ENCODE data around the gene ZNF512. TPM values are rescaled to one million over a fixed set of nuclear protein-coding genes. Genes with fewer than 3 reads are reported as not detected.
"Not testable (repeated sequence)": the region's sequence is repeated elsewhere in the genome, so short reads cannot be mapped to it uniquely, and the experiment has no call there.

ZNF512 gene
- total RNA-seq, 1 donor from 2014 or later, result 52.5 TPM

GRCh38 chr2:27627963-27628766 is 45.3 kb downstream of the ZNF512 start:
- DNase-seq (ENCODE audit: extremely low spot score, unreplicated experiment), result no peak
- no peak overlapping the region for H3K4me3 Mint-ChIP-seq (ENCODE audit: unreplicated experiment)
- no peak overlapping the region for H3K27ac Mint-ChIP-seq (ENCODE audit: unreplicated experiment)

GRCh38 chr2:27628767-27629709 is 46.2 kb downstream of the ZNF512 start, which contains the start of the genes CCDC121 and GPN1:
TSS of gene CCDC121 (minus strand) at chr2:27629012. CDS start at chr2:27627799, 1,213 bp downstream.
TSS of gene GPN1 (plus strand) at chr2:27629050. CDS start at chr2:27629059, 9 bp downstream.
- H3K4me3 Mint-ChIP-seq (ENCODE audit: unreplicated experiment), result no peak within 1 kb of the TSS
- TF ChIP-seq CTCF (IDR thresholded peaks at IDR 0.05), result no peak
- DNase-seq (ENCODE audit: extremely low spot score, unreplicated experiment), result peak; percentile 94
- H3K27ac Mint-ChIP-seq (ENCODE audit: unreplicated experiment), result no peak within 1 kb of the TSS
- no peaks in the 10 kb centered on the region for H3K9me3 Mint-ChIP-seq (ENCODE audit: unreplicated experiment)
- H3K36me3 Mint-ChIP-seq (ENCODE audit: unreplicated experiment), result peaks cover 29% of the 10 kb centered on the region
- H3K4me1 Mint-ChIP-seq (ENCODE audit: unreplicated experiment), result peaks cover 26% of the 10 kb centered on the region
- H3K27me3 Mint-ChIP-seq (ENCODE audit: unreplicated experiment), result no peaks in the 10 kb centered on the region

More at GRCh38 chr2:27627963-27628766, 45.3 kb downstream of the ZNF512 start:
- H3K27me3 Mint-ChIP-seq (ENCODE audit: unreplicated experiment), result no peaks in the 10 kb centered on the region
- no peak for TF ChIP-seq CTCF (IDR thresholded peaks at IDR 0.05)
- no peaks in the 10 kb centered on the region for H3K9me3 Mint-ChIP-seq (ENCODE audit: unreplicated experiment)
- H3K4me1 Mint-ChIP-seq (ENCODE audit: unreplicated experiment), result peaks cover 26% of the 10 kb centered on the region
- peaks cover 28% of the 10 kb centered on the region for H3K36me3 Mint-ChIP-seq (ENCODE audit: unreplicated experiment)

- not testable (repeated sequence) for H3K27ac Mint-ChIP-seq (ENCODE audit: unreplicated experiment); H3K27me3 Mint-ChIP-seq (ENCODE audit: unreplicated experiment); DNase-seq (ENCODE audit: extremely low spot score, unreplicated experiment); H3K9me3 Mint-ChIP-seq (ENCODE audit: unreplicated experiment)
- H3K4me3 Mint-ChIP-seq (ENCODE audit: unreplicated experiment), result peak overlapping the region; percentile 33
- peaks cover 26% of the 10 kb centered on the region for H3K4me1 Mint-ChIP-seq (ENCODE audit: unreplicated experiment)
- peaks cover 29% of the 10 kb centered on the region for H3K36me3 Mint-ChIP-seq (ENCODE audit: unreplicated experiment)
Observed at GRCh38 chr2:27630257-27630656, 47.4 kb downstream of the ZNF512 start.

- no peaks in the 10 kb centered on the region for H3K27me3 Mint-ChIP-seq (ENCODE audit: unreplicated experiment)
- H3K9me3 Mint-ChIP-seq (ENCODE audit: unreplicated experiment), result no peaks in the 10 kb centered on the region
- H3K27ac Mint-ChIP-seq (ENCODE audit: unreplicated experiment), result no peak overlapping the region
- peaks cover 6% of the 10 kb centered on the region for H3K4me1 Mint-ChIP-seq (ENCODE audit: unreplicated experiment)
- TF ChIP-seq CTCF (IDR thresholded peaks at IDR 0.05), result no peak
- no peak overlapping the region for H3K4me3 Mint-ChIP-seq (ENCODE audit: unreplicated experiment)
- peaks cover 53% of the 10 kb centered on the region for H3K36me3 Mint-ChIP-seq (ENCODE audit: unreplicated experiment)
- DNase-seq (ENCODE audit: extremely low spot score, unreplicated experiment), result no peak
Observed at GRCh38 chr2:27634291-27634690, 51.4 kb downstream of the ZNF512 start.

GRCh38 chr2:27636766-27637165 is 53.9 kb downstream of the ZNF512 start:
- H3K4me3 Mint-ChIP-seq (ENCODE audit: unreplicated experiment), result no peak overlapping the region
- no peaks in the 10 kb centered on the region for H3K27me3 Mint-ChIP-seq (ENCODE audit: unreplicated experiment)
- peaks cover 52% of the 10 kb centered on the region for H3K36me3 Mint-ChIP-seq (ENCODE audit: unreplicated experiment)
- no peak for DNase-seq (ENCODE audit: extremely low spot score, unreplicated experiment)
- no peak for TF ChIP-seq CTCF (IDR thresholded peaks at IDR 0.05)
- H3K27ac Mint-ChIP-seq (ENCODE audit: unreplicated experiment), result no peak overlapping the region
- H3K9me3 Mint-ChIP-seq (ENCODE audit: unreplicated experiment), result no peaks in the 10 kb centered on the region
- no peaks in the 10 kb centered on the region for H3K4me1 Mint-ChIP-seq (ENCODE audit: unreplicated experiment)

Measured in osteocyte (in vitro differentiated cells).